GM15510 (cell line): Measurements from ENCODE around the gene TCP10L.

ENCODE experiments used
- POLR2A ChIP-seq: IDR thresholded peaks from 3 replicates; pipeline ENCODE4 v1.6.1; 2011; ENCODE audit warnings: borderline replicate concordance; ENCODE audit not compliant: insufficient read length; ENCODE audit errors: extremely low read depth

The TCP10L gene

GRCh38 chr21:32569261-32570230 lies 15.8 kb downstream of the TCP10L start:
- no peak for TF ChIP-seq POLR2A

- no peak for TF ChIP-seq POLR2A
Measured at GRCh38 chr21:32567626-32568025, 17.7 kb downstream of the TCP10L start.

GRCh38 chr21:32566741-32567389 lies 18.5 kb downstream of the TCP10L start:
- TF ChIP-seq POLR2A: no peak

GRCh38 chr21:32565856-32566465 lies 19.4 kb downstream of the TCP10L start:
- no peak for TF ChIP-seq POLR2A

GRCh38 chr21:32562915-32563314 lies 22.4 kb downstream of the TCP10L start:
- TF ChIP-seq POLR2A: no peak

- no peak for TF ChIP-seq POLR2A
Measured at GRCh38 chr21:32562426-32562825, 22.9 kb downstream of the TCP10L start.

GRCh38 chr21:32560896-32561295 lies 24.4 kb downstream of the TCP10L start:
- TF ChIP-seq POLR2A: no peak

- no peak for TF ChIP-seq POLR2A
Measured at GRCh38 chr21:32559006-32559610, 26.2 kb downstream of the TCP10L start.

- TF ChIP-seq POLR2A: no peak
Measured at GRCh38 chr21:32558106-32558505, 27.2 kb downstream of the TCP10L start.

GRCh38 chr21:32554832-32555638 lies 30.3 kb downstream of the TCP10L start:
- no peak for TF ChIP-seq POLR2A

- TF ChIP-seq POLR2A: no peak
Measured at GRCh38 chr21:32549886-32550285, 35.4 kb downstream of the TCP10L start.

- no peak for TF ChIP-seq POLR2A
Measured at GRCh38 chr21:32549440-32549839, 35.9 kb downstream of the TCP10L start.

GRCh38 chr21:32548978-32549377 lies 36.3 kb downstream of the TCP10L start:
- no peak for TF ChIP-seq POLR2A

- no peak for TF ChIP-seq POLR2A
Measured at GRCh38 chr21:32547018-32547417, 38.3 kb downstream of the TCP10L start.
